Lower leg skin (tissue), 3 donors: ENCODE results near the gene NDEL1.

Experiments used
- CTCF ChIP-seq, 3 donors: fragments of 450-650 bp; IDR thresholded peaks; one replicate each; pipeline ENCODE4 v1.5.1; 2016; ENCODE audit warnings: antibody characterized with exemption in 3 of 3, mild to moderate bottlenecking in 3 of 3, moderate library complexity in 2 of 3
- POLR2A ChIP-seq, 2 donors: fragments of 450-650 bp; IDR thresholded peaks; one replicate each; pipeline ENCODE4 v1.6.1; 2016 to 2017; ENCODE audit warnings: antibody characterized with exemption in 2 of 2, mild to moderate bottlenecking in 1 of 2, moderate library complexity in 1 of 2

GRCh38 chr17:8499614-8500013 lies 63.9 kb downstream of the NDEL1 start:
- no peak for TF ChIP-seq CTCF (IDR thresholded peaks at IDR 0.05)
- no peak for TF ChIP-seq POLR2A (IDR thresholded peaks at IDR 0.05)
